H1 (cell line): ENCODE results near the gene PPM1L. TPM values are rescaled to one million over a fixed set of nuclear protein-coding genes. Genes with fewer than 3 reads are reported as not detected.

Source experiments
- CTCF ChIA-PET: fragments of 300-600 bp; sonication (Branson Sonifier 250); formaldehyde crosslinking; loops from one replicate; lab custom pipeline; 2021; ENCODE audit not compliant: partially characterized antibody; lab: Charles Lee
- POLR2A ChIA-PET: fragments of 300-600 bp; sonication (Branson Sonifier 250); formaldehyde crosslinking; loops from one replicate; lab custom pipeline; 2021; ENCODE audit warnings: inconsistent platforms; ENCODE audit not compliant: partially characterized antibody; lab: Charles Lee
- DNase-seq, 2 experiments: peaks; one replicate each; pipeline versions ENCODE4 v3.0.0 to v3.0.0-alpha.2; 2010 to 2022; ENCODE audit warnings: low spot score in 2 of 2, low read depth in 1 of 2, mixed read lengths in 1 of 2
- FAIRE-seq: peaks from 2 replicates; lab custom pipeline; 2011; peaks lifted over from hg19 to GRCh38; lab: Jason Lieb, UNC
- H2AFZ ChIP-seq: 2 replicates; pipeline ENCODE4 v1.8.1; 2012; ENCODE audit warnings: low read length, inconsistent platforms
- H2AK5ac ChIP-seq: 2 replicates; pipeline ENCODE4 v1.6.1; 2013; ENCODE audit warnings: low read depth, low read length
- H2BK120ac ChIP-seq: replicated peaks from 2 replicates; pipeline ENCODE3; 2013; ENCODE audit warnings: low read depth, low read length, inconsistent platforms
- H2BK12ac ChIP-seq: 2 replicates; pipeline ENCODE4 v1.6.1; 2013; ENCODE audit warnings: low read depth, low read length
- H2BK15ac ChIP-seq: 2 replicates; pipeline ENCODE4 v1.6.1; 2013; ENCODE audit warnings: low read length
- H2BK20ac ChIP-seq: 2 replicates; pipeline ENCODE4 v1.6.1; 2013; ENCODE audit warnings: low read length
- H2BK5ac ChIP-seq: 2 replicates; pipeline ENCODE4 v1.6.1; 2013; ENCODE audit warnings: low read depth, low read length
- H3K14ac ChIP-seq: 2 replicates; pipeline ENCODE4 v1.6.1; 2013; ENCODE audit warnings: inconsistent platforms; ENCODE audit not compliant: insufficient read length
- H3K18ac ChIP-seq: 2 replicates; pipeline ENCODE4 v1.6.1; 2013; ENCODE audit warnings: low read length; ENCODE audit errors: extremely low read depth
- H3K23ac ChIP-seq: 2 replicates; pipeline ENCODE4 v1.6.1; 2013; ENCODE audit warnings: inconsistent platforms; ENCODE audit not compliant: insufficient read length
- H3K23me2 ChIP-seq: 2 replicates; pipeline ENCODE4 v1.6.1; 2013; ENCODE audit warnings: low read depth, low read length
- H3K27ac ChIP-seq: 2 replicates; pipeline ENCODE4 v1.6.1; 2011; ENCODE audit warnings: low read depth, low read length, inconsistent platforms
- H3K27me3 ChIP-seq, 4 experiments: replicated peaks in 1 of 4; 1 replicate in 1 of 4; 2 replicates in 3 of 4; pipeline versions ENCODE4 v1.6.1 to v1.8.1; 2011 to 2013; ENCODE audit warnings: low read length in 3 of 4, mild to moderate bottlenecking in 3 of 4, inconsistent platforms in 2 of 4, mixed read lengths in 2 of 4, moderate library complexity in 1 of 4; ENCODE audit not compliant: control insufficient read depth in 3 of 4, insufficient read depth in 3 of 4; ENCODE audit errors: extremely low read depth in 1 of 4
- H3K36me3 ChIP-seq, 4 experiments: 2 replicates each; pipeline versions ENCODE4 v1.6.1 to v1.8.1; 2011 to 2013; ENCODE audit warnings: mild to moderate bottlenecking in 4 of 4, low read length in 3 of 4, moderate library complexity in 2 of 4, control low read depth in 1 of 4, inconsistent platforms in 1 of 4; ENCODE audit not compliant: insufficient read depth in 4 of 4, control insufficient read depth in 2 of 4
- H3K4ac ChIP-seq: replicated peaks from 2 replicates; pipeline ENCODE3; 2013; ENCODE audit warnings: low read length, low read depth, mixed read lengths, inconsistent platforms; ENCODE audit not compliant: insufficient read length
- H3K4me1 ChIP-seq, 4 experiments: replicated peaks in 1 of 4; 1 replicate in 1 of 4; 2 replicates in 3 of 4; pipeline versions ENCODE4 v1.6.1 to v1.8.1; 2011 to 2013; ENCODE audit warnings: low read length in 3 of 4, inconsistent platforms in 2 of 4, mixed read lengths in 1 of 4; ENCODE audit not compliant: insufficient read depth in 4 of 4, control insufficient read depth in 3 of 4
- H3K4me2 ChIP-seq, 2 experiments: 2 replicates each; pipeline versions ENCODE4 v1.6.1 to v1.8.1; 2011 to 2013; ENCODE audit warnings: low read depth in 2 of 2, low read length in 2 of 2, control low read depth in 1 of 2, inconsistent platforms in 1 of 2, mild to moderate bottlenecking in 1 of 2; ENCODE audit not compliant: insufficient read depth in 1 of 2
- H3K4me3 ChIP-seq, 4 experiments: fragments of 200-600, 300-600 bp in 1 of 4; sonication (generic), shearing (Covaris generic), sonication (Bioruptor Twin) in 1 of 4; 2 replicates each; pipeline versions ENCODE4 v1.5.1 to v1.8.1; 2011 to 2016; ENCODE audit warnings: low read length in 4 of 4, low read depth in 3 of 4, control low read depth in 2 of 4, inconsistent platforms in 2 of 4, mild to moderate bottlenecking in 2 of 4, mixed read lengths in 1 of 4, moderate library complexity in 1 of 4; ENCODE audit not compliant: insufficient read depth in 2 of 4; ENCODE audit errors: extremely low read depth in 1 of 4
- H3K56ac ChIP-seq: replicated peaks from 2 replicates; pipeline ENCODE3; 2013; ENCODE audit warnings: low read depth, mild to moderate bottlenecking, mixed read lengths, low read length, inconsistent platforms; ENCODE audit not compliant: insufficient read length
- H3K79me1 ChIP-seq: 2 replicates; pipeline ENCODE4 v1.6.1; 2013; ENCODE audit warnings: low read depth, low read length, control low read depth
- H3K79me2 ChIP-seq, 2 experiments: 2 replicates each; pipeline versions ENCODE4 v1.6.1 to v1.8.1; 2012 to 2013; ENCODE audit warnings: low read length in 2 of 2, mild to moderate bottlenecking in 2 of 2, inconsistent platforms in 1 of 2; ENCODE audit not compliant: insufficient read depth in 2 of 2, control insufficient read depth in 1 of 2
- H3K9ac ChIP-seq, 4 experiments: replicated peaks in 1 of 4; 1 replicate in 1 of 4; 2 replicates in 3 of 4; pipeline versions ENCODE4 v1.6.1 to v1.8.1; 2011 to 2013; ENCODE audit warnings: low read depth in 3 of 4, low read length in 3 of 4, control low read depth in 2 of 4, mild to moderate bottlenecking in 2 of 4, moderate library complexity in 2 of 4, inconsistent platforms in 1 of 4; ENCODE audit errors: extremely low read depth in 1 of 4
- H3K9me3 ChIP-seq, 2 experiments: 2 replicates each; pipeline versions ENCODE4 v1.6.1 to v1.8.1; 2012 to 2013; ENCODE audit warnings: mild to moderate bottlenecking in 2 of 2, moderate library complexity in 2 of 2, control low read depth in 1 of 2, inconsistent platforms in 1 of 2, low read depth in 1 of 2, low read length in 1 of 2, mixed read lengths in 1 of 2; ENCODE audit not compliant: insufficient read depth in 2 of 2
- H4K20me1 ChIP-seq, 2 experiments: replicated peaks in 1 of 2; 2 replicates each; pipeline versions ENCODE3 to v1.8.1; 2011 to 2013; ENCODE audit warnings: inconsistent platforms in 2 of 2, low read length in 2 of 2, mild to moderate bottlenecking in 1 of 2; ENCODE audit not compliant: insufficient read depth in 2 of 2, control insufficient read depth in 1 of 2
- H4K5ac ChIP-seq: 2 replicates; pipeline ENCODE4 v1.6.1; 2013; ENCODE audit warnings: low read length, low read depth, mixed read lengths, inconsistent platforms; ENCODE audit not compliant: insufficient read length
- H4K8ac ChIP-seq: 2 replicates; pipeline ENCODE4 v1.8.0; 2013; ENCODE audit warnings: mild to moderate bottlenecking, moderate library complexity, low read length, inconsistent platforms; ENCODE audit not compliant: insufficient read depth; ENCODE audit errors: extremely low read depth
- H4K91ac ChIP-seq: replicated peaks from 2 replicates; pipeline ENCODE3; 2013; ENCODE audit warnings: low read length, mixed read lengths, inconsistent platforms; ENCODE audit not compliant: insufficient read length
- CHD1 ChIP-seq: IDR thresholded peaks from 2 replicates; pipeline ENCODE4 v1.6.1; 2012; ENCODE audit warnings: low read depth, low read length, improper control_type of control experiment
- CTBP2 ChIP-seq: IDR thresholded peaks from 2 replicates; pipeline ENCODE4 v1.7.0; 2011; ENCODE audit warnings: borderline replicate concordance, mild to moderate bottlenecking, moderate library complexity, mixed read lengths, low read length; ENCODE audit not compliant: insufficient read depth, insufficient read length
- GABPA ChIP-seq: IDR thresholded peaks from 2 replicates; pipeline ENCODE4 v1.6.1; 2011; ENCODE audit warnings: mild to moderate bottlenecking, low read length, moderate library complexity, borderline replicate concordance; ENCODE audit not compliant: insufficient read depth
- JUND ChIP-seq: IDR thresholded peaks from 2 replicates; pipeline ENCODE4 v1.6.1; 2011; ENCODE audit warnings: mild to moderate bottlenecking, improper control_type of control experiment, low read length
- POLR2AphosphoS5 ChIP-seq: IDR thresholded peaks from 2 replicates; pipeline ENCODE4 v1.6.1; 2011; ENCODE audit warnings: low read depth, low read length
- POU5F1 ChIP-seq: IDR thresholded peaks from 2 replicates; pipeline ENCODE4 v1.6.1; 2011; ENCODE audit warnings: low read depth, mild to moderate bottlenecking, low read length, moderate library complexity
- WGBS, 2 experiments: shearing (Covaris generic) in 1 of 2; methylation state at CpG; one replicate each; pipeline versions ENCODE4 v1.1.6 to v1.1.7; 2013 to 2015; ENCODE audit warnings: low lambda C conversion rate in 2 of 2, mixed read lengths in 2 of 2, inconsistent platforms in 1 of 2, low coverage in 1 of 2, missing lambda C conversion rate in 1 of 2; ENCODE audit not compliant: insufficient replicate concordance in 2 of 2, insufficient coverage in 1 of 2, insufficient read length in 1 of 2; ENCODE audit errors: extremely low coverage in 1 of 2, missing lambda C conversion rate in 1 of 2; 5-methylcytosine and 5-hydroxymethylcytosine counted together
- polyA plus RNA-seq, 7 experiments: library from polyadenylated mRNA; depleted of rRNA in 3 of 7; stranded (reverse) in 5 of 7; unstranded in 2 of 7; fragments of >200 nt in 5 of 7; fragments of 200-250 nt in 2 of 7; gene quantifications; 1 replicate in 5 of 7; 2 replicates in 1 of 7; 4 replicates in 1 of 7; pipeline versions ENCODE4 v1.2.1 to v1.2.3, GENCODE V29; 2011 to 2013; ENCODE audit warnings: missing spikeins in 2 of 7, mixed read lengths in 2 of 7
- total RNA-seq: library from RNA; stranded (reverse); fragmentation: NEBNext Ultra II Directional; extraction: Animal tissue kit (Norgen Biotek cat#: 25700); gene quantifications from 2 replicates; pipeline ENCODE4 v1.2.1, GENCODE V29; 2021

The PPM1L gene
- total and polyA plus RNA-seq, 2 of the 8 experiments (the other 6 are each of a cell fraction or from before 2014, with no cell fraction given): 2.8 to 18.1 TPM

- Histone ChIP-seq H2BK12ac (no peak overlapping the region), H3K14ac (no peak overlapping the region), H3K79me2 (no peaks in the 10 kb centered on the region), H3K27ac (peak overlapping the region; percentile 18; the same call in 1 of the 2 replicates), H4K20me1 (no peaks in the 10 kb centered on the region), H3K23ac (no peak overlapping the region), H4K5ac (no peak overlapping the region), H3K27me3 (no peaks in the 10 kb centered on the region), H4K8ac (no peak overlapping the region), H3K9me3 (peaks cover 5 to 10% of the 10 kb centered on the region in 2 experiments; a peak in 3 of 4 replicates), H2BK15ac (no peak overlapping the region), H2BK120ac (no peak overlapping the region), H3K4me3 (no peak overlapping the region), H3K18ac (no peak overlapping the region), H4K91ac (no peak overlapping the region), H2BK20ac (no peak overlapping the region), H3K79me1 (no peaks in the 10 kb centered on the region), H3K23me2 (no peaks in the 10 kb centered on the region), H2BK5ac (no peak overlapping the region), H2AK5ac (no peak overlapping the region), H2AFZ (no peak overlapping the region), H3K4ac (no peak overlapping the region), H3K4me1 (no peaks in the 10 kb centered on the region; a peak in 1 of 7 replicates), H3K36me3 (no peaks in the 10 kb centered on the region; a peak in 1 of 8 replicates), H3K56ac (no peak overlapping the region), H3K9ac (no peak overlapping the region), H3K4me2 (no peak overlapping the region)
- TF ChIP-seq GABPA (no peak), POU5F1 (no peak), JUND (no peak), CHD1 (no peak), POLR2AphosphoS5 (no peak), CTBP2 (no peak)
- no peak for DNase-seq
- ChIA-PET CTCF (no interaction called here), POLR2A (no interaction called here)
- WGBS, 2 experiments: 81% methylated on average over 1 of the region's 1 CpG; no CpG with 5 or more reads in 1 of the 2 experiments
- no peak for FAIRE-seq
Measured at GRCh38 chr3:160982491-160982890, 226.5 kb downstream of the PPM1L start.
